Epithelial cell of esophagus (primary cell): ENCODE results near the gene PIP5K1B.
"Not testable (repeated sequence)": the region's sequence is repeated elsewhere in the genome, so short reads cannot be mapped to it uniquely, and the experiment has no call there.

Source experiments
- DNase-seq: peaks from one replicate; pipeline ENCODE4 v3.0.0; 2010; ENCODE audit warnings: low read depth
- H3K4me3 ChIP-seq: 2 replicates; pipeline ENCODE4 v1.5.1; 2011; ENCODE audit warnings: mild to moderate bottlenecking, low read length, control low read depth
- CTCF ChIP-seq: IDR thresholded peaks from 2 replicates; pipeline ENCODE4 v1.5.1; 2011; ENCODE audit warnings: low read depth, mild to moderate bottlenecking, low read length, control low read depth, inconsistent platforms; ENCODE audit not compliant: insufficient read depth; ENCODE audit errors: missing control alignments

Gene PIP5K1B

DNA sequence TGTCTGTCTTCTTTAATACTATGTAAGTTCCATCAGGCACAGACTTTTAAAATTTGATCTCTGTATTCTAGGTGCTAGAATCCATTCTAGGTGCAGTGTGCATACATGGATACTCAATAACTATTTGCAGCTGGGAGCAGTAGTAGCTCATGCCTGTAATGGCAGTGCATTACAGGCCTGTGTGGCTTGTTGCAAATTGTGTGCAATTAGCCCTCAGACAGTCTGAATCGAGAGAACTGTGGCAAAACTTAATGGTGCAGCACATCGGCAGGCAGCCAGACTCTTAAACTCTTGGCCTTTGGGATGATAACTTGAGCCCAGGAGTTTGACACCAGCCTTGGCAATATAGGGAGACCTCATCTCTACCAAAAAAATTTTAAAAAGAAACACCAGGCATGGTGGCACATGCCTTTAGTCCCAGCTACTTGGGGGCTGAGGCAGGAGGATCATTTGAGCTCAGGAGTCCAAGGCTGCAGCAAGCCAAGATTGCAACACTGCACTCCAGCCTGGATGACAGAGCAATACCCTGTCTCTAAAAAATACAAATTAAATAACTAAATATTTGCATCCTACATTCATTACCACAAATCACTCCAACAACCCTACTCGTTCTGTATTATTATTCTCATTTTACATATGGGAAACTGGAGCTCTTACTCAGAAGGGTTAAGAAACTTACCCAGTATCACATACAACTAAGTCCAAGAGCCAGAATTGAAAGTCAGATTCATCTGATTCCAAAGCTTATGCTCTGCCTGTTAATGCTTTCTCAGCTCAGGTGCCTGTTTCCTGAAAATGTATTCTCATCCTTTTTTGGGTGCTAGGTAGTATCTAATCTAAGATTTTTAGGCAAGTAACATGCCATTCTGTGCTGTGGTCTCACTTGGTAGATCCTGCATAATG lies 278.7 kb downstream of the PIP5K1B start:
- TF ChIP-seq CTCF = no peak
- H3K4me3 ChIP-seq = no peak overlapping the region
- DNase-seq = no peak

DNA sequence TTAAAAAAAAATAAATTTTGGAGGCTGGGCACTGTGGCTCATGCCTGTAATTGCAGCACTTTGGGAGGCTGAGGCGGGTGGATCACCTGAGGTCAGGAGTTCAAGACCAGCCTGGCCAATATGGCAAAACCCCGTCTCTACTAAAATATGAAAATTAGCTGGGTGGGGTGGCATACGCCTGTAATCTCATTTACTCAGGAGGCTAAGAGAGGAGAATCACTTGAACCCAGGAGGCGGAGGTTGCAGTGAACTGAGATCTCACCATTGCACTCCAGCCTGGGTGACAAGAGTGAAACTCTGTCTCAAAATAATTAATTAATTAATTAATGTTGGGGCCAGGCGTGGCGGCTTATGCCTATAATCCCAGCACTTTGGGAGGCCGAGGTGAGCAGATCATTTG lies 281.9 kb downstream of the PIP5K1B start:
- not testable (repeated sequence) for H3K4me3 ChIP-seq, DNase-seq

DNA sequence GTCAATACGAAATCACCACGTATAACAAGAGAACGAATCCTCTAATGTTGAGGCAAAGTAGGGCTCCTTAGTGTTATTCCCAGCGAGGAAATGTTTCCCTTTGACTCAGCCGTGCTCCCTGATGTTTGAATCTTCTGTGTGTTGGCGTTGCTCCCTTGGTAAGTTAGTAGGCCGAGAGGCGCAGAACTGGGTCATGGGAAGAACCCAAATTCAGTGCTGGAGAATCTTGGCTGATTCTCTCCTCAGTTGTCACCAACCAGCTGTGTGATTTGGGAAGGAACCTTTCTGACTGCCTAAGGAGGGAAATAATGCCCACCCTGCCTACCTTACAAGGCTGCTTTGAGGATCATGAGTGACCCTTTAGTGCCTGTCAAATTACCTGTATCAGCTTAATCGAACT lies 286.4 kb downstream of the PIP5K1B start:
- no peak for TF ChIP-seq CTCF
- DNase-seq = no peak
- no peak overlapping the region for H3K4me3 ChIP-seq

DNA sequence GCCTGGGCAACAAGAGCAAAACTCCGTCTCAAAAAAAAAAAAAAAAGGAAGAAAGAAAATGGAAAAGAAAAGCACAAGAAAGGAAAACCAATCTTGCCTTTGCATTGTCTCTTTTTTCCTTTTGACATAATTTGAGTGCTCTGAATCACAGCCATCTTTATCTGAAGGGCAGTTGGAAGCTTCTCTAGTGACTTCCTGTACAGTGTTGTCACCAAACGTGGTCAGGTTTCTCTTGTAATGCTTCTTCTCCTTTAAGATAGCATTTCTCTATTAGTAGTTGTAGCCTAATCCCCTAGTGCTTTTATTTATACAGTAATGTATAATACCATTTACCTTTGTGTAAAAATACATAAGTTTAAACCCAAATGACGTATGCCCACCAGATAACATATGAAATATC lies 290.7 kb downstream of the PIP5K1B start:
- no peak for DNase-seq
- no peak for TF ChIP-seq CTCF
- no peak overlapping the region for H3K4me3 ChIP-seq

- H3K4me3 ChIP-seq = no peak overlapping the region
- DNase-seq = no peak
- TF ChIP-seq CTCF = no peak
Observed at GRCh38 chr9:68996462-68996861, 291.4 kb downstream of the PIP5K1B start.

DNA sequence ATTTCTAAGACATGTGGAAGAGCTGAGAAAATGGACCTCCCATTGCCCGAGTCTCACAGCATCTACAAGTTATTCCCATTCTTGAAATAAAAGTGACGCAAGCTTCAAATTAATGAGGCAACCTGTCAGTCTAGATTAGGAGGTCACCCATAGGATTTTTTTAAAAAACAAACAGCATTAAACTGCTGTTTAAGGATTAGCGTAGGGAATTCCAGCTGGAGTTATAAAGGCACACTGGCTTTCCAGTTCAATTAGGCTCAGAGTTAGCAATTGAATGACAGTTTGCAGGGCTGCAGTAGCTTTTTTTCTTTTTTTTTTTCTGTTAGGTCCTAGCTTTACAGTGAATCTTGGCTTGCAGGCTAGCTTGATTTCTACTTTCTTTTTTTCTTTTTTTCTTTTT lies 292.6 kb downstream of the PIP5K1B start:
- TF ChIP-seq CTCF = no peak
- H3K4me3 ChIP-seq = no peak overlapping the region
- no peak for DNase-seq

DNA sequence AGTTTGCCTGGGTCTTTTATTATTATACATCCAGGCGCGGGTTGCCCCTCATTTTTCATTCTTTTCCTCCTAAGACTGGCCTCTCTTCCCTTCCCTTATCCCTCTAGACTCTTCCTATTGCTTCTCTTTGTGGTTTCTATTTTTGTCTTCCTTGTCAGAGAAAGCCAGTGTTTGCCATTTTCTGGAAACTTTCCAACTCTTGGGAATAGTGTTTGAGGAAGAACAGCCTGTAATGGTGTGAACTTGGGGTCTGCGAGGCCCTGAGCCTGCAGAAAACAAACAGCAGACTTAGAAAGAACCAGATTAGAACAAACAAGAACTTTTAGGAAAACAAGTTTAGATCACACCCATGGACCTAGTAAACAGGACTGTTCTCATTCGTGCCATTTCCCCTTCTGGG lies 293.3 kb downstream of the PIP5K1B start:
- DNase-seq = no peak
- no peak overlapping the region for H3K4me3 ChIP-seq
- TF ChIP-seq CTCF = no peak

- no peak for DNase-seq
- H3K4me3 ChIP-seq = no peak overlapping the region
- TF ChIP-seq CTCF = no peak
Observed at GRCh38 chr9:68998812-68999211, 293.8 kb downstream of the PIP5K1B start.
